CD4-positive, alpha-beta T cell treated with Interleukin-1 beta for 1 hour (primary cell): ENCODE measurements around the gene KIAA1671.

Experiments
- DNase-seq, 2 donors: peaks; one replicate each; pipeline ENCODE4 v3.0.0-alpha.2; 2020 to 2022

The KIAA1671 gene

GRCh38 chr22:24982301-24983056, 30.0 kb downstream of the KIAA1671 start:
- DNase-seq: no peak

GRCh38 chr22:24983151-24983550, 30.6 kb downstream of the KIAA1671 start:
- no peak for DNase-seq

- DNase-seq: no peak
Observed at GRCh38 chr22:24984122-24984521, 31.6 kb downstream of the KIAA1671 start.

GRCh38 chr22:24985826-24986214, 33.3 kb downstream of the KIAA1671 start:
- DNase-seq: no peak

GRCh38 chr22:24986816-24987215, 34.3 kb downstream of the KIAA1671 start:
- DNase-seq: no peak

- DNase-seq: no peak
Observed at GRCh38 chr22:24989135-24989534, 36.6 kb downstream of the KIAA1671 start.

GRCh38 chr22:24989541-24989951, 37.0 kb downstream of the KIAA1671 start:
- no peak for DNase-seq

- DNase-seq: no peak
Observed at GRCh38 chr22:24990344-24990905, 37.9 kb downstream of the KIAA1671 start.

- DNase-seq: no peak
Observed at GRCh38 chr22:24992946-24993345, 40.4 kb downstream of the KIAA1671 start.

- no peak for DNase-seq
Observed at GRCh38 chr22:24994070-24994763, 41.7 kb downstream of the KIAA1671 start.

GRCh38 chr22:24995649-24996180, 43.2 kb downstream of the KIAA1671 start:
- DNase-seq: no peak

- DNase-seq: no peak
Observed at GRCh38 chr22:24996420-24996952, 44.0 kb downstream of the KIAA1671 start.

GRCh38 chr22:24997023-24997422, 44.5 kb downstream of the KIAA1671 start:
- no peak for DNase-seq

GRCh38 chr22:25000686-25001085, 48.2 kb downstream of the KIAA1671 start:
- DNase-seq: no peak

GRCh38 chr22:25002241-25002985, 49.9 kb downstream of the KIAA1671 start:
- DNase-seq: no peak

GRCh38 chr22:25006354-25006753, 53.8 kb downstream of the KIAA1671 start:
- no peak for DNase-seq

GRCh38 chr22:25007444-25008106, 55.1 kb downstream of the KIAA1671 start:
- no peak for DNase-seq

GRCh38 chr22:25008666-25009065, 56.1 kb downstream of the KIAA1671 start:
- no peak for DNase-seq

GRCh38 chr22:25012741-25013143, 60.2 kb downstream of the KIAA1671 start:
- no peak for DNase-seq

GRCh38 chr22:25013607-25014006, 61.1 kb downstream of the KIAA1671 start:
- no peak for DNase-seq

GRCh38 chr22:25014896-25015755, 62.6 kb downstream of the KIAA1671 start:
- no peak for DNase-seq
